ENCODE data around the gene BRCA1.

GRCh38 chr17:43125967-43126910 lies 1.1 kb upstream of the BRCA1 start:
- no peak for TF ChIP-seq EZH2 (IDR thresholded peaks at IDR 0.05; ENCODE audit: insufficient read depth, low read length)
- TF ChIP-seq CTCF (IDR thresholded peaks at IDR 0.05; ENCODE audit: insufficient read depth, low read depth, low read length) = no peak

Data from astrocyte (in vitro differentiated cells and primary cell).